ENCODE results near the gene SZT2.

DNA sequence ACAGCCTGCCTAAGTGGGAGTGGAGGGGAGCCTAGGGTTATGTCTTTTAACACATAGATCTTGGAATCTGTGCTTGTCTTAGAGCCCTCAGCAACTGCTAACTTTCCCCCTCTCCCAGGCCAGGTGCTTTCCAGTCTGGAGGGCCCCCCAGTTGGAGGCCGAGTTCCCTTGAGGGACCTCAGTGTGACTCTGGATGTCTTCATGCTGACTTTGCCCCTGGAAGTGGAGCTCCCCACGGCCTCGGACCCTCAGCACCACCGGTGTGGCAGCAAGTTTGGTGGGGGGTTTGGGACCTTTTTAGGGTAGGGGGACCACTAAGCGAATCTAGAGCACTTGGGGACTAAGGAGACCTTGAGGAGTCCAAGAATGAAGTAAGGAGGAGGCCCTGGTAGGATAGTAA, 41.1 kb downstream of the SZT2 start:
- TF ChIP-seq, protein P1, sequence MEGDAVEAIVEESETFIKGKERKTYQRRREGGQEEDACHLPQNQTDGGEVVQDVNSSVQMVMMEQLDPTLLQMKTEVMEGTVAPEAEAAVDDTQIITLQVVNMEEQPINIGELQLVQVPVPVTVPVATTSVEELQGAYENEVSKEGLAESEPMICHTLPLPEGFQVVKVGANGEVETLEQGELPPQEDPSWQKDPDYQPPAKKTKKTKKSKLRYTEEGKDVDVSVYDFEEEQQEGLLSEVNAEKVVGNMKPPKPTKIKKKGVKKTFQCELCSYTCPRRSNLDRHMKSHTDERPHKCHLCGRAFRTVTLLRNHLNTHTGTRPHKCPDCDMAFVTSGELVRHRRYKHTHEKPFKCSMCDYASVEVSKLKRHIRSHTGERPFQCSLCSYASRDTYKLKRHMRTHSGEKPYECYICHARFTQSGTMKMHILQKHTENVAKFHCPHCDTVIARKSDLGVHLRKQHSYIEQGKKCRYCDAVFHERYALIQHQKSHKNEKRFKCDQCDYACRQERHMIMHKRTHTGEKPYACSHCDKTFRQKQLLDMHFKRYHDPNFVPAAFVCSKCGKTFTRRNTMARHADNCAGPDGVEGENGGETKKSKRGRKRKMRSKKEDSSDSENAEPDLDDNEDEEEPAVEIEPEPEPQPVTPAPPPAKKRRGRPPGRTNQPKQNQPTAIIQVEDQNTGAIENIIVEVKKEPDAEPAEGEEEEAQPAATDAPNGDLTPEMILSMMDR (IDR thresholded peaks at IDR 0.05): no peak
- TF ChIP-seq POLR2A (IDR thresholded peaks at IDR 0.05): no peak

Data from breast epithelium (tissue), 3 donors.